HG02981 (cell line): ENCODE measurements around the gene MTX1.
"Not testable (repeated sequence)": the region's sequence is repeated elsewhere in the genome, so short reads cannot be mapped to it uniquely, and the experiment has no call there.

Experiments
- ATAC-seq: cut with Tn5 transposase; IDR thresholded peaks from one replicate; pipeline ENCODE4 v1.9.1; 2021; ENCODE audit warnings: mild to moderate bottlenecking, moderate library complexity; ENCODE audit not compliant: unreplicated experiment

The MTX1 gene

DNA sequence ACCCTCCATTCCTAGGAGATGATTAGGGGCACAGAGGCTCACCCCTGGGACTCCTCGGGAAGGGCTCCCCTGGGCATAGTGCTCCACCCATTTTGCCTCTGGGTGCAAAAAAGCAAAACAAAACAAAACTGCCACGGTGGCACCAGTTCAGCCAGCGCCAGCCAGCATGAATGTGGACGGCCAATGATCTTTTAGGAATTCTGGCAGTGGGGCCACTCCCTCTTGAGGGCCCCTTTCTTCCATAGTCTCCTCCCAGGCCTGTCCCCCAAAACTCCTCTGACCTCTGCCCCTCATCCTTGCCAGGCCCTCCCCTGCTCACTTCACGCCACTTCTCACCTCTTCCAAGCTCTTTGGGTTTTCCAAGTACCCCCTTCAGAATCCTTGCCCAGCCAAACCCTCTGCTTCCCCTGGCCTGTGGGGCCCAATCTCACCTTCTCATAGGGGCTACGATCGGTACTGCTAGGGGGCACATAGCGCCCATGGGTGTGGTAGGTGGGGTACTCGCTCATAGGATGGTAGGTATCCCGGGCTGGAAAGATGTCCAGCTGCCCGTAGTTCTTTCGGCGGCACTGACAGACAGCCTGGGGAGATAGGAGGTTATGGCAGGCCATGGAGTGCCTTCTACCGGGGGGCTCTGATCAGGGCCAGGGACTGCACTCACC, 21.6 kb upstream of the MTX1 start:
- ATAC-seq = no peak

DNA sequence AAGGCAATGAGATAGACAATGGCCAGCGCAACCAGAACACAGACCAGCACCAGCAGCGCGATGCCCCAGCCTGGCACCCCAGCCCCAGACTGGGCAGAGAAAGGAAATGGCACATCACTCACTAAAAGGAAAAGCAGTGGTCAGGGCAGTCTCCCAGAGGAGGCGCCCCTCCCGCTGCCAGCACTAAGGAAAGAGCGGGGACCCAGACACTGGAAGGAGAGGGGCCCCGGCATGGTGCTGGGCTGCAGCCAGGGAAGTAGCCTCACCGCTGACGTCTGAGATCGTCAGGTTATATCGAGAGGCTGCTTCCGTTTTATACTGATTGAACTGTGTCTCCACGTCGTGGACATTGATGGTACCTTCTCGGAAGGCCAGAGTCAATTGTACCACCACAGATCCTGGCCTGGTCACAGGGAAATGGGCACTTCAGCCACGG, 21.0 kb upstream of the MTX1 start:
- no peak for ATAC-seq

GRCh38 chr1:155188268-155188667, 20.2 kb upstream of the MTX1 start:
- ATAC-seq = no peak

DNA sequence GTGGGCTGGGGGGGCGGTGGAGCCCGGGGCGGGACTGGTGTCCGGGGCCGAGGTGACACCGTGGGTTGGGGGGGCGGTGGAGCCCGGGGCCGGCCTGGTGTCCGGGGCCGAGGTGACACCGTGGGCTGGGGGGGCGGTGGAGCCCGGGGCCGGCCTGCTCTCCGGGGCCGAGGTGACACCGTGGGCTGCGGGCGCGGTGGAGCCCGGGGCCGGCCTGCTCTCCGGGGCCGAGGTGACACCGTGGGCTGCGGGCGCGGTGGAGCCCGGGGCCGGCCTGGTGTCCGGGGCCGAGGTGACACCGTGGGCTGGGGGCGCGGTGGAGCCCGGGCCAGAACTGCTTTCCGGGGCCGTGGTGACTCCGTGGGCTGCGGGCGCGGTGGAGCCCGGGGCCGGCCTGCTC, 18.6 kb upstream of the MTX1 start:
- ATAC-seq = not testable (repeated sequence)

- ATAC-seq = no peak
Observed at GRCh38 chr1:155191904-155192303, 16.6 kb upstream of the MTX1 start.

GRCh38 chr1:155192346-155193274, 15.9 kb upstream of the MTX1 start:
- no peak for ATAC-seq

DNA sequence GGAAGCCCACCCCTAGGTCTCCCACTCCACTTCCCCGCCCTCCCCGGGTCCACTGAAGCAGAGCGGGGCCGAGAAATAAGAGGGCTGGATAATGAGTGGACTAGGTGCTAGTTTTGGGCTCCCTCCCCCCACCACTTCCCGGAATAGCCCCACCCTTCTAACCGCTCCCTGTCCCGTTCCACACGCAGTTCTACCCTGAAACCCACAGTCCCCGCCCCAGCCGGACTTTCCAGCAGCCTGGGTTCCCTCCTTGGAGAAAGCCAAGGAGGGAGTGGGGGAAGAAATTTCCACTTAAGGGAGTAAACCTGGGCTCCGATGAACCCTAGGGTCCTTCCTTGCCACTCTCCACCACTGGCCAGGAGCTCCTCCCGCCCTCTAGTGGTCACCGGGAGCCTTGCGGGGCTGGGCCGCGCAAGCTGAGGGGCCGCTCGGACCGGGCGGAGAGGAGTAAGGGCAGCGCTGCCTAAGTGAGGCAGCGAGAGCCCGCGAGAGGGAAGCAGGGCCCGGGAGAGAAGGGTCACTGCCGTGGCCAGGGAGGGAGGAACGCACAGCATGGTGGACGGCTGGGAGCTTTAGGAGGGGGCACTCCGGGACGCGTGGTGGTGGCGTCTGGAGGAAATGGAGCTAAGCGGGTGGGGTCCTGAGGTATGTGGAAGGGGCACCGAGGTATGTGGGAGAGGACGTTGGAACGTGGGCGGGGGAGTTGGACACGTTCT, 15.1 kb upstream of the MTX1 start:
- ATAC-seq = peak; percentile 67

DNA sequence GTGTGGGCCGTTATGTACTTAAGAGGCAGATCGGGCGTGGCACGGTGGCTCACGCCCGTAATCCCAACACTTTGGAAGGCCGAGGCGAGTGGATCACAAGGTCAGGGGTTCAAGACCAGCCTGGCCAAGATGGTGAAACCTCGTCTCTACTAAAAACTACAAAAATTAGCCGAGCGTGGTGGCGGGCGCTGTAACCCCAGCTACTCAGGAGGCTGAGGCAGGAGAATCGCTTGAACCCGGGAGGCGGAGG, 14.6 kb upstream of the MTX1 start:
- ATAC-seq = not testable (repeated sequence)

DNA sequence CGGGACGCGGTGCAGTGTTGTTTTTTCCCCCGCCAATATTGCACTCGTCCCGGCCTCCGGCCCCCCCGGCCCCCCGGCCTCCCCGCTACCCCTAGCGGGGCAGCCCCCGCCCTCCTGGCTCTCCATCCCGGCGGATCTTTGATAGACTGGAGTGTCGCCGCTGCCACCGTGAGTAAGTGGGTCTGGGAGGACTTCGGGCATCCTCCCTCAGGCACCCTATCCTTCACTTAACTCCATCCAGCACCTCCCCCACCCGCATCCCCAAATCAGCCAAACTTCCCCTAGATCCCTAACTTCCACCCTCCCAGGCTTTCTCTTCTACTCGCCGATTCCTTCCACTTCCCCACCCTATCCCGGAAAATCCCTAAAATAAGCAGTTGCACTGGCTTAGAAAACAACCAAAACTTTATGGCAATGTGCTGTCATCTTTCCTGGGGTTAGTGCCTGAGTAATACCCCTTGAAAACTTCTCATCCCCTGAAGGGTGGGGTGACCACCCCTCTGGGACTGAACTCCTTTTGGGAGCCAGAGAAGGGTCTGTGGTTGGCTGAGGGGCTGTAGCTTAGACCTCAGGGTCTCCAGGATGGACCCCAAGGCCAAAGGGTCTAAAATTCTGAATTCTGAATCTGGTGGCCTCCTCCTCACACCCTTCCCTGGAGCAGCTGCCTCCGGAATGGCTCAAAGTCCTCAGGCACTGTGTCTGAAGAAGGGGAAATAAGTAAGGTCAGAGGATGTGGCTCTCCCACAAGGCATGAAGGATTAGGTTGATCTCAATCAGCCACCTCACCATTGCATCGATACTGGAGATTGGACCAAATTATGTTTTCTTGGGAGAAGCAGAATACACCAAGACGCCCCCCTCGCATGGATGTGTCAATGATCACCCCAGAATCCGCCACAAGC, 13.0 kb upstream of the MTX1 start:
- no peak for ATAC-seq

- no peak for ATAC-seq
Observed at GRCh38 chr1:155196103-155196892, 12.2 kb upstream of the MTX1 start.

DNA sequence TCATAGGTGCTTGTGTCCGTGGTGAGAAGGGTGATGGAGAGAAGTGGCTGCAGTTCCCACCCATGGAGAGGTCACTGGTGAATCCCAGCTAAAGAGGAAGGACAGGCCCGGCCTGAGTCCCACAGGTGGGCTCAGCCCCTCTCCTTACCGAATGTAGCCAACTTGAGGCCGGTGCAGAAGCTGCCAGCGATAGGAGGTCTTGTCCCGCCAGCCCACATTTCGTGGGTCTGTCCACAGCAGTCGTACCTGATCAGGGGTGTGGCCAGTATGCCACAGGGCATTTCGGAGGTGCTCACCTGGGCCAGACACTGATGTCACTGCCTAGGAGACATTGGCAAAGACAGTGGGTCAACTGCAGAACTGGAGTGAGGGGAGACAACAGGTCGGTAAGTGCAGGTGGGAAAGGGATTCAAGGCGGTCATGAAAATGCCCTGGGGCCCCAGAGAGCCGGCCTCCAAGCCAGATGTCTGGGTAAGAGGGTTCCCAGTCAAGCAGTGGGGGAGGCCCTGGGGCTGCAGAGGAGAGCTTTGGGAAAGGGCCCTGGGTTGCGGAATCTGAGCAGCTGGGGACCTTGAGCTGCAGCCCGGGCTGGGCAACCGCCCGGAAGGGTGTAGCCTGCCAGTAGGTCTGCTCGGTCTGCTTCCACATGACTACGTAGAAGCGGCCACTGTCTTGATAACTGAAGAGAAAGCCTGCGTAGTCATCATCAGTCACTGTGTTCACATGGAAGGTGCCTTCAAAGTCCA, 11.4 kb upstream of the MTX1 start:
- ATAC-seq = no peak

GRCh38 chr1:155197901-155198546, 10.5 kb upstream of the MTX1 start:
- no peak for ATAC-seq

GRCh38 chr1:155198547-155198906, 10.0 kb upstream of the MTX1 start:
- ATAC-seq = no peak

- no peak for ATAC-seq
Observed at GRCh38 chr1:155199792-155200191, 8.7 kb upstream of the MTX1 start.

DNA sequence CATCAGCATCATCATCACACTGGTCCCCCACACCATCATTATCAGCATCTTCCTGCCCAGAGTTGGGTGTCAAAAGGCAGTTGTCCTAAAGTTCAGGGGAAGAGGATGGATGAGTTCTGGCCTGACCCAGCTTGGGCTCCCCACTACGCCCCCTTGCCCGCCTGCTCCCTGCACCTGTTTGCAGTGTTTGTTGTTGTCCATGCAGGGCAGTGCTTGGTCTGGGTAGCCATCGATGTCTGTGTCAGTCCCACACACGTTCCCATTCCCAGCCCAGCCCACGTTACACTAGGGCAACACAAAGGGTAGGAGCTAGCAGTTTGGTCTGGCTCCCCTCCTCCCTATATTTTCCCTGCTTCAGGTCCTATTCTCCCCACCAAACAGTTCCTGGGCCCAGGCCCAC, 7.6 kb upstream of the MTX1 start:
- no peak for ATAC-seq

DNA sequence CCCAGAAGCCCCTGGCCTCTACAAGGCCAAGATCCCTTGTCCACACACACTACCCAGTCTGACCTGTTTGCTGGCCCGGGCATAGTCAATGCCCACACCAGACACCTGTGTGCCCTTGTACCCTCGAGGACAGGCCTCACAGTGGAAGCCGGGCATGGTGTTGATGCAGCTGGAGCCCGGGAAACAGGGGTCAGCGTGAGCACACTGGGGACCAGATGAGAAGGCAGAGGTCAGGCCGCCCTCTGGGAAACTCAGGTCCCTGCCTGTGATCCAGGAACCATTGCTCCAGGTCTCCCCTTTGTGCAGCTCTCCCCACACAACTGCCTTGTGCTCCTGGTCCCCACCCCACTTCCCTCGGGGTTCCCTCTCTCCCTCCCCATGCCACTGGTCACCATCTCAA, 6.3 kb upstream of the MTX1 start:
- no peak for ATAC-seq

GRCh38 chr1:155202731-155203515, 5.6 kb upstream of the MTX1 start:
- no peak for ATAC-seq

DNA sequence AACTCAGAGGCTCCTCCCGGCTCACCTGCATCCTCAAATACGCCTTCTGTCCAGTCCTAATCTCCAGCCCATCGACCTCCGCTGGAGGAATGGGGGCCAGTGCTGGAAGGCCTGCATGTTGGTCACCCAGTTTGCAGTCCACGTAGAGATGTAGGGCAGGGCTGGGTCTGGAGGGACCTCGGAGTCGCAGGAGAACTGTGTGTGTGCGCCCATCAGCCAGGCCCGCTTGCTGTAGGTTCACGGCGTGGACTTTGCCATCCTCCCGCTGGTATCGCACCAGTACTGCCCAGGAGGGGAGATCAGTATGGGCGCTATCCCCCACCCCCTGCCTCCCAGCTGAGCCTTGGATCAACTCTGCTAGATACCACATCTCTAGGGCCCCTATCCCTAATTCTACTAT, 3.5 kb upstream of the MTX1 start:
- no peak for ATAC-seq
